Stimulated activated CD4-positive, alpha-beta T cell treated with anti-CD3 and anti-CD28 coated beads, Interleukin-15, amount 100 ng/mL, for 48 hours (primary cell): ENCODE data around the gene COPE.

Experiments used
- DNase-seq, 2 donors: peaks; one replicate each; pipeline ENCODE4 v3.0.0-alpha.2; 2020; ENCODE audit warnings: low read depth in 2 of 2

Gene COPE

DNA sequence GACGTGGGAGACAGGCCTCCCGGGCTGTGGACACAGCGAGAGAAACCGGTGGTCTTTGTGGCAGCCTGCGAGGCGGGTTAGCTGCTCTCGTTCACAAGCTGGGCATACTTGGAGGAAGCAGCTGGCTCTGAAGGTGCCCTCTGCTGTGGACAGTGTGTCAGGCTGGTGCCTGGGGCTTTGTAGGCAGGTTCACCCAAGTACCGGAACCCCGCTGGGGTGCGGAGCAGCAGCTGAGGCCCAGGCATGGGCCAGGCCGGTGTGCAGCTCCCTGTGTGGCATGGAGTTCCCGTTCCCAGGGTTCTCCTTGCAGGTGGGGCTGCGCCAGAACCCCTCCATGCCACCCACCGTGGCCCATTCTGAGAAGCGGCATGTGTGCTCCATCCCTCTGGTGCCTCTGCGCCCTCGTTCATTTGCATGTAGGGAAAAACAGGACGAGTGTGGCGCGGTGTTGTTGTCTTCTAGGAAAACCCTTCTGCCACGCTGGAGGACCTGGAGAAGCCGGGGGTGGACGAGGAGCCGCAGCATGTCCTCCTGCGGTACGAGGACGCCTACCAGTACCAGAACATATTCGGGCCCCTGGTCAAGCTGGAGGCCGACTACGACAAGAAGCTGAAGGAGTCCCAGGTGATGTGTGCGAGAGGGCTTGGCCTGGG lies 67.4 kb downstream of the COPE start:
- DNase-seq: no peak

DNA sequence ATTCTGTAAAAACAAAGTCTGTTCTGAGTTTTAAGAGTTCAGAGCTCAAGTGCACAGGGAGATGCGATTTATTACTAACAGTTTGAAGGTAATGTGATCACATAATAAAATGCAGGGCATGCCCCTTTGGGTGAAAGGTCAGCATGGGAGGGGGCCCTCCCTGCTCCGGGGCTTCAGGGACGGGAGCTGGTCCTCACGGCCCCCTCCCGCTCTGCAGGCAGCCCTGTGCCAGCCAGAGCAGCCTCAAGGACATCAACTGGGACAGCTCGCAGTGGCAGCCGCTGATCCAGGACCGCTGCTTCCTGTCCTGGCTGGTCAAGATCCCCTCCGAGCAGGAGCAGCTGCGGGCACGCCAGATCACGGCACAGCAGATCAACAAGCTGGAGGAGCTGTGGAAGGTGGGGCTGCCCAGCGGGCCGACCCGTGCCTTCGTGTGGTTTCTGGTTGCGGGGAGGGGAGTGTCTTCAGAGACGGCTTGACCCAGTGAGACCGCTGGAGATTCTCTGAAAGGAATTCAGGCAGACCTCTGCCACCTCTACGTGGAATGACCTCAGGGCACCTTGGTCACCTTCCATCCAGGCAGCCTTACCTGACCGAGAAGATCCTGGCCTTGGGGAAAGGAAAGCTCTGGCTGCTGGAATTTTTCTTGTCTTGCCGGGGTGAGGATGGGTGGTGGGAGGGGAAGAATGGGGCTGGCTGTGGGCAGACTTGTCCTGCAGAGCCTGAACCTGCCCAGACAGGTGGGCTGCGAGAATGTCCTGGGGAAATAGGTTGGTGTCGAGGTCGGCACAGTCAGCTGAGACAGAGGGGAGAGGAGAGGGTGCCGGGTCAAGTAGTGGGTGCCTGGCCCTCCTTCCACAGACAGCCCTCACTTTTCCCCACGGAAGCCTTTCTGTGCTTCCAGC lies 68.5 kb downstream of the COPE start:
- no peak for DNase-seq

DNA sequence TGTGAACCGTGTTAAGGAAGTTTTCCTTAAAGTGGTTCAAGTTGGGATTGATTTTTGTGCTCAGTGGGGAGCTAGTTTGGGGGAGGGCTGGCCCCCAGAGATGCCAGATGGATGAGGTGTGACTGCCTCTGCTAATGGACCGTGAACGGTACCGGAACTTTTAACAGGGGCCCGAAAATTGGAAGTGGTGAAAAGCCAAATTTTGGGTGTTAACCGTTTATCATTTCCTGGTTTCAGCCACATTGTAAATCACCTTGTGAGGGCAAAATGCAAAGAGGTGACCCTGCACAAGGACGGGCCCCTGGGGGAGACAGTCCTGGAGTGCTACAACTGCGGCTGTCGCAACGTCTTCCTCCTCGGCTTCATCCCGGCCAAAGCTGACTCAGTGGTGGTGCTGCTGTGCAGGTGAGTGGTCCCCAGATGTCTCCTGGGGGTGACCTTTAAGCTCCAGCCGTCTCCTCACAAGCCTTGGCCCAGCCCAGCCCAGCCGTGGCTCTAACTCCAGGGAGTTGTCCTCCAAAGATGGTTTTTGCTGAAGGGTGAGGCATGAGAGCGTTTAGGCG lies 69.3 kb downstream of the COPE start:
- DNase-seq: no peak
